Hepatocyte (in vitro differentiated cells): ENCODE measurements around the gene GPHN.

Experiments
- CTCF ChIP-seq: fragments of 200-600 bp; sonication (generic); IDR thresholded peaks from 2 replicates; pipeline ENCODE4 v1.5.1; 2016; ENCODE audit warnings: antibody characterized with exemption, mild to moderate bottlenecking; ENCODE audit not compliant: poor library complexity
- EZH2phosphoT487 ChIP-seq: fragments of 200-600 bp; sonication (generic); IDR thresholded peaks from one replicate; pipeline ENCODE4 v1.6.1; 2018; ENCODE audit warnings: antibody characterized with exemption, mild to moderate bottlenecking, low read depth, moderate library complexity; ENCODE audit not compliant: unreplicated experiment, severe bottlenecking

GRCh38 chr14:66944872-66945271 lies 436.9 kb downstream of the GPHN start:
- TF ChIP-seq EZH2phosphoT487 (no peak), CTCF (no peak)
